ENCODE results near the gene MYH15. TPM values are rescaled to one million over a fixed set of nuclear protein-coding genes. Genes with fewer than 3 reads are reported as not detected.

The MYH15 gene
- total RNA-seq, 1 donor from 2014 or later: 0.10 TPM

GRCh38 chr3:108503722-108504121, 6.7 kb downstream of the MYH15 start:
- H3K36me3 Mint-ChIP-seq (ENCODE audit: low read depth): no peaks in the 10 kb centered on the region
- DNase-seq (ENCODE audit: low spot score): no peak
- no peaks in the 10 kb centered on the region for H3K4me1 Mint-ChIP-seq (ENCODE audit: low read depth)
- H3K9me3 Mint-ChIP-seq: no peaks in the 10 kb centered on the region
- H3K4me3 Mint-ChIP-seq: no peak overlapping the region
- intact Hi-C loops (cut with micrococcal nuclease): no loop called here
- no peak overlapping the region for H3K27ac Mint-ChIP-seq
- H3K27me3 Mint-ChIP-seq (ENCODE audit: insufficient read depth): peaks cover 8% of the 10 kb centered on the region

GRCh38 chr3:108501535-108501934, 8.9 kb downstream of the MYH15 start:
- intact Hi-C loops (cut with micrococcal nuclease): no loop called here
- Mint-ChIP-seq H3K27me3 (ENCODE audit: insufficient read depth) (peaks cover 8% of the 10 kb centered on the region), H3K4me1 (ENCODE audit: low read depth) (no peaks in the 10 kb centered on the region), H3K4me3 (no peak overlapping the region), H3K9me3 (no peaks in the 10 kb centered on the region), H3K36me3 (ENCODE audit: low read depth) (no peaks in the 10 kb centered on the region), H3K27ac (no peak overlapping the region)
- no peak for DNase-seq (ENCODE audit: low spot score)

GRCh38 chr3:108500728-108501127, 9.7 kb downstream of the MYH15 start:
- H3K27me3 Mint-ChIP-seq (ENCODE audit: insufficient read depth): peaks cover 3% of the 10 kb centered on the region
- intact Hi-C loops (cut with micrococcal nuclease): no loop called here
- H3K4me1 Mint-ChIP-seq (ENCODE audit: low read depth): no peaks in the 10 kb centered on the region
- no peak overlapping the region for H3K4me3 Mint-ChIP-seq
- H3K9me3 Mint-ChIP-seq: no peaks in the 10 kb centered on the region
- DNase-seq (ENCODE audit: low spot score): no peak
- H3K36me3 Mint-ChIP-seq (ENCODE audit: low read depth): no peaks in the 10 kb centered on the region
- H3K27ac Mint-ChIP-seq: no peak overlapping the region

- Mint-ChIP-seq H3K4me3 (no peak overlapping the region), H3K36me3 (ENCODE audit: low read depth) (no peaks in the 10 kb centered on the region), H3K27ac (no peak overlapping the region), H3K27me3 (ENCODE audit: insufficient read depth) (peaks cover 4% of the 10 kb centered on the region), H3K4me1 (ENCODE audit: low read depth) (no peaks in the 10 kb centered on the region), H3K9me3 (no peaks in the 10 kb centered on the region)
- intact Hi-C loops (cut with micrococcal nuclease): no loop called here
- DNase-seq (ENCODE audit: low spot score): no peak
Observed at GRCh38 chr3:108497271-108497670, 13.1 kb downstream of the MYH15 start.

- H3K36me3 Mint-ChIP-seq (ENCODE audit: low read depth): no peaks in the 10 kb centered on the region
- H3K27me3 Mint-ChIP-seq (ENCODE audit: insufficient read depth): peaks cover 4% of the 10 kb centered on the region
Observed at GRCh38 chr3:108495717-108496116, 14.7 kb downstream of the MYH15 start.

GRCh38 chr3:108494906-108495531, 15.4 kb downstream of the MYH15 start:
- Mint-ChIP-seq H3K27ac (no peak overlapping the region), H3K4me1 (ENCODE audit: low read depth) (no peaks in the 10 kb centered on the region), H3K4me3 (no peak overlapping the region), H3K27me3 (ENCODE audit: insufficient read depth) (peaks cover 4% of the 10 kb centered on the region), H3K9me3 (no peaks in the 10 kb centered on the region), H3K36me3 (ENCODE audit: low read depth) (no peaks in the 10 kb centered on the region)
- no peak for DNase-seq (ENCODE audit: low spot score)
- intact Hi-C loops (cut with micrococcal nuclease): no loop called here

More at GRCh38 chr3:108495717-108496116, 14.7 kb downstream of the MYH15 start:
- Mint-ChIP-seq H3K4me1 (ENCODE audit: low read depth) (no peaks in the 10 kb centered on the region), H3K27ac (no peak overlapping the region), H3K4me3 (no peak overlapping the region), H3K9me3 (no peaks in the 10 kb centered on the region)
- intact Hi-C loops (cut with micrococcal nuclease): no loop called here
- DNase-seq (ENCODE audit: low spot score): no peak

- intact Hi-C loops (cut with micrococcal nuclease): no loop called here
- no peak for DNase-seq (ENCODE audit: low spot score)
Observed at GRCh38 chr3:108493862-108494261, 16.5 kb downstream of the MYH15 start.

GRCh38 chr3:108491456-108491855, 18.9 kb downstream of the MYH15 start:
- no peak for DNase-seq (ENCODE audit: low spot score)
- H3K9me3 Mint-ChIP-seq: no peaks in the 10 kb centered on the region
- H3K36me3 Mint-ChIP-seq (ENCODE audit: low read depth): no peaks in the 10 kb centered on the region
- H3K27ac Mint-ChIP-seq: no peak overlapping the region
- peaks cover 6% of the 10 kb centered on the region for H3K27me3 Mint-ChIP-seq (ENCODE audit: insufficient read depth)
- intact Hi-C loops (cut with micrococcal nuclease): no loop called here
- H3K4me1 Mint-ChIP-seq (ENCODE audit: low read depth): peaks cover 4% of the 10 kb centered on the region
- H3K4me3 Mint-ChIP-seq: no peak overlapping the region

More at GRCh38 chr3:108493862-108494261, 16.5 kb downstream of the MYH15 start:
- H3K9me3 Mint-ChIP-seq: no peaks in the 10 kb centered on the region
- H3K27me3 Mint-ChIP-seq (ENCODE audit: insufficient read depth): peaks cover 4% of the 10 kb centered on the region
- H3K4me3 Mint-ChIP-seq: no peak overlapping the region
- peaks cover 4% of the 10 kb centered on the region for H3K4me1 Mint-ChIP-seq (ENCODE audit: low read depth)
- H3K27ac Mint-ChIP-seq: no peak overlapping the region
- no peaks in the 10 kb centered on the region for H3K36me3 Mint-ChIP-seq (ENCODE audit: low read depth)

GRCh38 chr3:108489776-108490175, 20.6 kb downstream of the MYH15 start:
- no peaks in the 10 kb centered on the region for H3K36me3 Mint-ChIP-seq (ENCODE audit: low read depth)
- no peaks in the 10 kb centered on the region for H3K9me3 Mint-ChIP-seq
- H3K27ac Mint-ChIP-seq: no peak overlapping the region
- intact Hi-C loops (cut with micrococcal nuclease): loop anchor here (1.0 kb wide), 5 partner anchors 63 to 593 kb away; no protein-coding TSS in a partner anchor
- H3K4me3 Mint-ChIP-seq: no peak overlapping the region
- DNase-seq (ENCODE audit: low spot score): no peak
- peaks cover 5% of the 10 kb centered on the region for H3K27me3 Mint-ChIP-seq (ENCODE audit: insufficient read depth)
- peaks cover 4% of the 10 kb centered on the region for H3K4me1 Mint-ChIP-seq (ENCODE audit: low read depth)

- peaks cover 4% of the 10 kb centered on the region for H3K4me1 Mint-ChIP-seq (ENCODE audit: low read depth)
- no peak for DNase-seq (ENCODE audit: low spot score)
- H3K27ac Mint-ChIP-seq: no peak overlapping the region
- peaks cover 2% of the 10 kb centered on the region for H3K27me3 Mint-ChIP-seq (ENCODE audit: insufficient read depth)
- no peaks in the 10 kb centered on the region for H3K9me3 Mint-ChIP-seq
- intact Hi-C loops (cut with micrococcal nuclease): loop anchor here (1.0 kb wide), 5 partner anchors 64 to 594 kb away; no protein-coding TSS in a partner anchor
- no peaks in the 10 kb centered on the region for H3K36me3 Mint-ChIP-seq (ENCODE audit: low read depth)
- H3K4me3 Mint-ChIP-seq: no peak overlapping the region
Observed at GRCh38 chr3:108488631-108489030, 21.8 kb downstream of the MYH15 start.

GRCh38 chr3:108487439-108487838, 23.0 kb downstream of the MYH15 start:
- H3K4me1 Mint-ChIP-seq (ENCODE audit: low read depth): peaks cover 4% of the 10 kb centered on the region
- H3K36me3 Mint-ChIP-seq (ENCODE audit: low read depth): no peaks in the 10 kb centered on the region
- intact Hi-C loops (cut with micrococcal nuclease): no loop called here
- peaks cover 2% of the 10 kb centered on the region for H3K27me3 Mint-ChIP-seq (ENCODE audit: insufficient read depth)
- no peak for DNase-seq (ENCODE audit: low spot score)
- no peak overlapping the region for H3K4me3 Mint-ChIP-seq
- H3K27ac Mint-ChIP-seq: no peak overlapping the region
- no peaks in the 10 kb centered on the region for H3K9me3 Mint-ChIP-seq

- H3K4me3 Mint-ChIP-seq: no peak overlapping the region
- intact Hi-C loops (cut with micrococcal nuclease): no loop called here
- no peaks in the 10 kb centered on the region for H3K36me3 Mint-ChIP-seq (ENCODE audit: low read depth)
- no peaks in the 10 kb centered on the region for H3K9me3 Mint-ChIP-seq
- no peak overlapping the region for H3K27ac Mint-ChIP-seq
- no peak for DNase-seq (ENCODE audit: low spot score)
- peaks cover 2% of the 10 kb centered on the region for H3K27me3 Mint-ChIP-seq (ENCODE audit: insufficient read depth)
- peaks cover 4% of the 10 kb centered on the region for H3K4me1 Mint-ChIP-seq (ENCODE audit: low read depth)
Observed at GRCh38 chr3:108486941-108487340, 23.5 kb downstream of the MYH15 start.

- Mint-ChIP-seq H3K4me1 (ENCODE audit: low read depth) (peaks cover 4% of the 10 kb centered on the region), H3K27me3 (ENCODE audit: insufficient read depth) (peaks cover 2% of the 10 kb centered on the region), H3K4me3 (no peak overlapping the region), H3K36me3 (ENCODE audit: low read depth) (no peaks in the 10 kb centered on the region), H3K27ac (no peak overlapping the region), H3K9me3 (no peaks in the 10 kb centered on the region)
- DNase-seq (ENCODE audit: low spot score): no peak
- intact Hi-C loops (cut with micrococcal nuclease): no loop called here
Observed at GRCh38 chr3:108486338-108486737, 24.1 kb downstream of the MYH15 start.

- Mint-ChIP-seq H3K9me3 (no peaks in the 10 kb centered on the region), H3K27me3 (ENCODE audit: insufficient read depth) (peaks cover 2% of the 10 kb centered on the region), H3K36me3 (ENCODE audit: low read depth) (no peaks in the 10 kb centered on the region), H3K4me3 (no peak overlapping the region), H3K4me1 (ENCODE audit: low read depth) (peaks cover 4% of the 10 kb centered on the region), H3K27ac (no peak overlapping the region)
- intact Hi-C loops (cut with micrococcal nuclease): no loop called here
- DNase-seq (ENCODE audit: low spot score): no peak
Observed at GRCh38 chr3:108485146-108485545, 25.2 kb downstream of the MYH15 start.
